GM18508 (cell line): ENCODE measurements around the gene MTF2.
"Not testable (repeated sequence)": the region's sequence is repeated elsewhere in the genome, so short reads cannot be mapped to it uniquely, and the experiment has no call there.

Experiments used
- ATAC-seq: cut with Tn5 transposase; IDR thresholded peaks from one replicate; pipeline ENCODE4 v1.9.1; 2021; ENCODE audit warnings: moderate number of reproducible peaks; ENCODE audit not compliant: insufficient read depth, unreplicated experiment

MTF2 gene

GRCh38 chr1:93078986-93079654 is at the start of gene MTF2:
Gene MTF2 (plus strand): TSS chr1:93079283. CDS start chr1:93079527, 244 bp downstream.
- peak; percentile 40 for ATAC-seq

- ATAC-seq, result no peak
Observed at GRCh38 chr1:93029317-93029716, 49.8 kb upstream of the MTF2 start.

- not testable (repeated sequence) for ATAC-seq
Observed at GRCh38 chr1:93030191-93030590, 48.9 kb upstream of the MTF2 start.

- no peak for ATAC-seq
Observed at GRCh38 chr1:93031711-93032110, 47.4 kb upstream of the MTF2 start.

- no peak for ATAC-seq
Observed at GRCh38 chr1:93033029-93033428, 46.1 kb upstream of the MTF2 start.

- peak; percentile 68 for ATAC-seq
Observed at GRCh38 chr1:93033785-93034184, 45.3 kb upstream of the MTF2 start.

GRCh38 chr1:93034397-93034796 is 44.7 kb upstream of the MTF2 start:
- no peak for ATAC-seq

GRCh38 chr1:93036672-93037071 is 42.4 kb upstream of the MTF2 start:
- no peak for ATAC-seq

- ATAC-seq, result peak; percentile 87
Observed at GRCh38 chr1:93042187-93043056, 36.7 kb upstream of the MTF2 start.

GRCh38 chr1:93043057-93043557 is 36.0 kb upstream of the MTF2 start:
- no peak for ATAC-seq

GRCh38 chr1:93047618-93048017 is 31.5 kb upstream of the MTF2 start:
- ATAC-seq, result no peak

- no peak for ATAC-seq
Observed at GRCh38 chr1:93051961-93052360, 27.1 kb upstream of the MTF2 start.

GRCh38 chr1:93056214-93056613 is 22.9 kb upstream of the MTF2 start:
- ATAC-seq, result no peak

GRCh38 chr1:93056649-93057048 is 22.4 kb upstream of the MTF2 start:
- no peak for ATAC-seq

GRCh38 chr1:93061895-93062792 is 16.9 kb upstream of the MTF2 start:
- no peak for ATAC-seq

- no peak for ATAC-seq
Observed at GRCh38 chr1:93076268-93076667, 2.8 kb upstream of the MTF2 start.

- no peak for ATAC-seq
Observed at GRCh38 chr1:93078203-93078602, 880 bp upstream of the MTF2 start.

- no peak for ATAC-seq
Observed at GRCh38 chr1:93078638-93078985, 471 bp upstream of the MTF2 start.

GRCh38 chr1:93079685-93080141 is 630 bp downstream of the MTF2 start:
- no peak for ATAC-seq

- ATAC-seq, result peak; percentile 63
Observed at GRCh38 chr1:93080179-93080823, 1.2 kb downstream of the MTF2 start.
